SU-DHL-6 (cell line): ENCODE measurements around the gene PPIL6.

Experiments
- H2AFZ ChIP-seq: fragments of 200-600 bp; sonication (generic); 2 replicates; pipeline ENCODE4 v1.6.1; 2014; ENCODE audit warnings: low read depth, mild to moderate bottlenecking, moderate library complexity, mixed read lengths, antibody characterized with exemption, low read length; ENCODE audit not compliant: severe bottlenecking
- H3F3A ChIP-seq: fragments of 200-600 bp; shearing (Covaris generic); 2 replicates; pipeline ENCODE4 v1.6.0; 2016; ENCODE audit warnings: antibody characterized with exemption, mild to moderate bottlenecking; ENCODE audit not compliant: insufficient read depth
- H3K27ac ChIP-seq: fragments of 200-600 bp; sonication (generic); 2 replicates; pipeline ENCODE4 v1.5.1; 2016; ENCODE audit warnings: low read depth, mild to moderate bottlenecking, low read length, moderate library complexity, mixed read lengths
- H3K27me3 ChIP-seq: fragments of 200-600 bp; sonication (generic), shearing (Covaris generic); 2 replicates; pipeline ENCODE4 v1.6.0; 2014; ENCODE audit warnings: mild to moderate bottlenecking, low read length
- H3K36me3 ChIP-seq: fragments of 200-600 bp; sonication (generic); 2 replicates; pipeline ENCODE4 v1.6.1; 2014; ENCODE audit warnings: mild to moderate bottlenecking, low read length, mixed read lengths
- H3K4me2 ChIP-seq: fragments of 300-600, 200-600 bp; shearing (Covaris generic), sonication (generic); 2 replicates; pipeline ENCODE4 v1.6.0; 2014; ENCODE audit warnings: low read length, low read depth, mild to moderate bottlenecking; ENCODE audit not compliant: poor library complexity, severe bottlenecking
- H3K4me3 ChIP-seq: fragments of 200-600 bp; sonication (generic); 2 replicates; pipeline ENCODE4 v1.5.1; 2014; ENCODE audit warnings: antibody characterized with exemption, low read length, mild to moderate bottlenecking, mixed read lengths; ENCODE audit not compliant: insufficient read depth, poor library complexity, severe bottlenecking
- H3K79me2 ChIP-seq: fragments of 200-600 bp; sonication (generic); 2 replicates; pipeline ENCODE4 v1.6.1; 2014; ENCODE audit warnings: mild to moderate bottlenecking, low read length, moderate library complexity; ENCODE audit not compliant: insufficient read depth
- H3K9ac ChIP-seq: fragments of 200-600 bp; sonication (generic); 2 replicates; pipeline ENCODE4 v1.7.0; 2014; ENCODE audit warnings: mild to moderate bottlenecking, low read length
- H3K9me2 ChIP-seq: fragments of 200-600 bp; sonication (generic); replicated peaks from 2 replicates; pipeline ENCODE4 v1.6.1; 2014; ENCODE audit warnings: low read length; ENCODE audit not compliant: insufficient read depth
- H3K9me3 ChIP-seq: fragments of 200-600 bp; sonication (generic); 2 replicates; pipeline ENCODE4 v1.6.1; 2014; ENCODE audit warnings: low read length, mixed read lengths; ENCODE audit not compliant: insufficient read depth
- H4K20me1 ChIP-seq: fragments of 200-600 bp; sonication (generic); 2 replicates; pipeline ENCODE4 v1.6.1; 2014; ENCODE audit warnings: low read depth, mild to moderate bottlenecking, antibody characterized with exemption, low read length, moderate library complexity, mixed read lengths
- CTCF ChIP-seq: fragments of 200-600 bp; sonication (generic); IDR thresholded peaks from one replicate; pipeline ENCODE4 v1.5.1; 2017; ENCODE audit warnings: antibody characterized with exemption, mild to moderate bottlenecking, low read length, moderate library complexity; ENCODE audit not compliant: insufficient read depth, poor library complexity, severe bottlenecking
- EZH2phosphoT487 ChIP-seq: fragments of 200-600 bp; sonication (generic), shearing (Covaris generic); conservative IDR thresholded peaks from 2 replicates; pipeline ENCODE4 v1.6.1; 2018; ENCODE audit warnings: mild to moderate bottlenecking, antibody characterized with exemption, low read length, moderate library complexity, mixed read lengths

Gene PPIL6

GRCh38 chr6:109358204-109358603, 82.2 kb downstream of the PPIL6 start:
- Histone ChIP-seq H3K27ac (no peak overlapping the region), H3K27me3 (no peaks in the 10 kb centered on the region), H4K20me1 (no peaks in the 10 kb centered on the region), H3K79me2 (no peaks in the 10 kb centered on the region), H3K36me3 (peaks cover 27% of the 10 kb centered on the region), H3K9me3 (no peaks in the 10 kb centered on the region), H2AFZ (no peak overlapping the region), H3K4me2 (no peak overlapping the region), H3F3A (no peaks in the 10 kb centered on the region), H3K9me2 (no peaks in the 10 kb centered on the region), H3K4me3 (no peak overlapping the region), H3K9ac (no peak overlapping the region)
- no peak for TF ChIP-seq EZH2phosphoT487
- no peak for TF ChIP-seq CTCF

GRCh38 chr6:109356237-109356636, 84.2 kb downstream of the PPIL6 start:
- no peak overlapping the region for H3K9ac ChIP-seq
- no peaks in the 10 kb centered on the region for H4K20me1 ChIP-seq
- H3K27ac ChIP-seq, result no peak overlapping the region
- peaks cover 17% of the 10 kb centered on the region; the same call in 1 of the 2 replicates for H3K36me3 ChIP-seq
- H3K79me2 ChIP-seq, result no peaks in the 10 kb centered on the region
- TF ChIP-seq CTCF (no peak), EZH2phosphoT487 (no peak)
- no peak overlapping the region for H2AFZ ChIP-seq
- no peaks in the 10 kb centered on the region for H3F3A ChIP-seq
- no peaks in the 10 kb centered on the region for H3K9me2 ChIP-seq
- no peaks in the 10 kb centered on the region for H3K9me3 ChIP-seq
- H3K27me3 ChIP-seq, result no peaks in the 10 kb centered on the region
- no peak overlapping the region for H3K4me3 ChIP-seq
- H3K4me2 ChIP-seq, result no peak overlapping the region

GRCh38 chr6:109351231-109352130, 88.9 kb downstream of the PPIL6 start:
- no peaks in the 10 kb centered on the region for H3F3A ChIP-seq
- H3K9me2 ChIP-seq, result no peaks in the 10 kb centered on the region
- H3K36me3 ChIP-seq, result 0 out of 2 replicates have a peak, but pooled peaks cover 3% of the 10 kb centered on the region
- H3K9ac ChIP-seq, result no peak overlapping the region
- no peak overlapping the region for H3K4me2 ChIP-seq
- H3K27me3 ChIP-seq, result no peaks in the 10 kb centered on the region
- H4K20me1 ChIP-seq, result no peaks in the 10 kb centered on the region
- H3K79me2 ChIP-seq, result no peaks in the 10 kb centered on the region
- H3K9me3 ChIP-seq, result no peaks in the 10 kb centered on the region
- H3K27ac ChIP-seq, result no peak overlapping the region
- H2AFZ ChIP-seq, result no peak overlapping the region
- no peak for TF ChIP-seq CTCF
- TF ChIP-seq EZH2phosphoT487, result no peak
- H3K4me3 ChIP-seq, result no peak overlapping the region
